Measurements from ENCODE around the gene NTF3.

NTF3 gene

GRCh38 chr12:5459051-5459782 is 27.3 kb downstream of the NTF3 start:
- no peak for DNase-seq (ENCODE audit: low read depth)

DNA sequence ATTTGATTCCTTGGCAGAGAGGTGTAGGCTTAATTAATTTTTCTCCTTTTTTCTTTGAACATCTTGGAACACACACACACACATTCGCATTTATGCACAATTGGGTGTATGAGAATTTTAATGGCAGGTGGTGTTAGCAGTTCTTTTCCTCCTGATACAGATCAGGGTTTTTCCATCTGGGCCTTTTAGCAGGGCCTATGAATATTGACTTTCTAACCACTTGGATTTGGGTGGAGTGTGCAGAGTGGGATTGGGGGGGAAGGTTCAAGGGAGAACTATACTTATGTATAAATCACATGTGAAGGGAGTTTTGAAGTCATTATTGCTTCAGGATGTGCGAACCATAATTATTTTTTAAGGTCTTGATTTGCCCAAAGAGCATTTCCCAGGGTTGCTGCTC is 28.9 kb downstream of the NTF3 start:
- DNase-seq (ENCODE audit: low read depth) = no peak

DNA sequence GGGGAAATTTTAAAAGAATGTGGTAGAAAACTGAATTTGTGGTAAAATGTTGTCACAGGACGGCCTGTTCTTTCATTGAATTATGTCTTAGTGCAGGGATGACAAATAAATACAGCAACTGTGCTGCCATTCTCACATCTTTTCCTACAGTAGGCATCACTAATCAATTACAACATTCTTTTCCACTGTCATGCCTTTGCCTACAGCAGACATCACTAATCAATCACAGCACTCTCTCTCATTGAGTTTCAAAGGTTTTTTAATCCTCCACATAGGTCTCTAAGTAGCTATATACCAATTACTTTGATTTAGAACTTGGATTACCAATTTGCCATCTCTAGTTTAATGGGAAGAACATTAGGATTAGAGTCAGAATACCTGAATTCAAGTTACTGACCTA is 30.1 kb downstream of the NTF3 start:
- DNase-seq (ENCODE audit: low read depth) = no peak

DNA sequence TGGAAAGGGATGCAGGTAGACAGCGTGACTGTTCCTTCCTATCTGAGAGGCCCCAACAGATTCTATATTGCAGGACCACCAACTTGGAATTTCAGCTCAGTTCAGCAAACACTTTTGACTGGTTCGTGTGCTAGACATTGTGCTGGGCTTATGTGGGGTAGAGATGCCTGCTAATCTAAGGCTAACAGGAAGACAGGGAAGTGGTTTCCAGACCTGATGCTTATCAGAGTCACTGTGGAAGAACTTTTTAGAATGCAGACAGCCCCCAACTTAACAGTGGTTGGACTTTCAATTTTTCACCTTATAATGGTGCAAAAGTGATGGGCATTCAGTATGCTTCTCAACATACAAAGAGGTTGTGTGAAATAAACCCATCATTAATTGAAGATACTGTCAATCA is 32.2 kb downstream of the NTF3 start:
- no peak for DNase-seq (ENCODE audit: low read depth)

GRCh38 chr12:5465384-5465783 is 33.5 kb downstream of the NTF3 start:
- no peak for DNase-seq (ENCODE audit: low read depth)

DNA sequence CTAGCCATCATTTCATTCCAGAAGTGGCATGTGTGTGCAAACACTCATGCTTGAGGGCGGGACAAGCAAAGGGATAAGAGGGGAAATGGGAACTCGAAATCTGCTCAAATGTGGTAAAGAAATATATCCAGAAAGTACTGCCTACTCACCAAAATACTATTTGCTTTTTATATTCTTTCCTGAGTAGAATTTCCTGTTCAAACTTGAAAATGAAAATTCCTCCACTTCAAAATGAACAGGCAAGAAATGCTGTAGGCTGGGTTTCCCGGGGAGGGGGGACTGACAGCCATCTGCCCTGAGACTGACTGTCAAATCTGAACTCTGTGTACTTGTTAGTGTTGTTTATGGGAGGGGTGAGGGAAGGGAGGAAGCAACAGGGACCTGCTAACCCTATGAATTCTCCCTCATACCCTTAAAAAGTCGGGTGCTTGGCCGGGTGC is 34.6 kb downstream of the NTF3 start:
- no peak for DNase-seq (ENCODE audit: low read depth)

DNA sequence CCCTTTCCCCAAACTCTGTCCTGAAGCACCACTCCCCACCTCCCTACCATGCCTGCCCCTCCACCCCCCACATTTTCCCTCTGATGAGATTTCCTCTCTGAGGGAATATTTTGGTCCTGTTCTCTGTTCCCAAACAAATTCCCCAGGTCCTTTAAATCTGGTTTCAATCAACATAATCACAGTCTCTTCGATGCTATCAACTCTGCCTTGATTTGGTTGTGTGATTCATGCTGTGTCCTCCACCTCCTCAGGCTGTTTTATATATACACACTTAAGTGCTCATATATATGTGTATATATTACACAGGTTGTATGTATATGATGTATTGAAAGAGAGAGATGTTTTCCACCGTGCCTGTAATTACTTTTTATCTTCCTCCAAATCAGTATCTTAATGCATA is 36.0 kb downstream of the NTF3 start:
- DNase-seq (ENCODE audit: low read depth) = no peak

DNA sequence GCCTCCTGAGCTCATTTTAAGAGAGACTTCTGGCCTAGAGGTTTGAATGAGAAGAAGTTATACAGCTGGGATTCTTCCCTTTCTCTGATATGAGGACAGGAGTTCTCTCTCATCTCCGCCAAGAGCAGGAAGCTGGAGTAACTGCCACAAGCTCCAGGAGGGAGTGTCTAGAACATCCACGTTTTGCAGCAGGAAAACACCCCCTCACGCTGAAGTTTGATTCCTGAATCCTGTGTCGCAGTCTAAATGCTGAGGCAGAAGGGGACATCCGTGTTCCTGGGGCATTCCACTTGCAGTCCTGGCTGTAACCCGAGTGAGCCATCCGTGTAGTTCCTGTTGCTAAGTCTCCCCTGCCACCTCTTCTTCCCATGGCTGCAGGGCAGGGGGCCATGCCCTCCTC is 38.3 kb downstream of the NTF3 start:
- no peak for DNase-seq (ENCODE audit: low read depth)

- DNase-seq (ENCODE audit: low read depth) = no peak
These were observed 38.8 kb downstream of the NTF3 start for GRCh38 chr12:5470703-5471102.

DNA sequence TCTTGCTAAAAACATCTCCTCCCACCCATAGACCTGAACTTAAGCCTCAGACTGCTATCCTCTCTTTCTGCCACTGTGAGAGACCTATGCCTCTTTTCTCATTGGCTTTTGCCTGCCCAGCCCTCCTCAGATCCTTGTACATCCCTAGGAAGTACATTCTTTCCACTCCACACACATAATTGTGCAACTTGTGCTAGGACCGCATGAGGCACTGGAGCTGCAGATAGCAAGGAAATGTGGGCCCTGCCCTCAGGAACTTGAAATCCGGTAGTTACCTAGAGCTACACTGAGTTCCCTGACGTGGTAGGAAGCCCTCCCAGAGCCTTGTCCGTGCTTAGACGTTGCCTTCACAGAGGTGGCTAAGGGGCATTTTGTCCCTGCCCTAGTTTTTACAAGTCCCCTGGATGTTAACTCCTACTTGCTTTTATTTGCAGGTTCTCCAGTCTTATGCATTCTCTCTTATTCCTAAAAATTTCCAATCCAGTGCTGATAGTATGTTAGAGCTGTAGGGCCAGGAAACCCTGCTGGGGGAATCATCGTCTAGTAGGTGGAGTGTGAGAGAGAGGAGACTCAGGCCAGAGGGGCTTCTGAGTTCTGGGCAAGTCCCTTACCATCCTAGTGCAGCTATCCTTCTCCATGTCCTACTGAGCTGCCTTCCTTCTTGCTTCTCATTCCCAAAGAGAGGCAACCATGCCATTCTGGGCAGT is 41.3 kb downstream of the NTF3 start:
- no peak for DNase-seq (ENCODE audit: low read depth)

GRCh38 chr12:5473783-5474116 is 41.8 kb downstream of the NTF3 start:
- no peak for DNase-seq (ENCODE audit: low read depth)

- no peak for DNase-seq (ENCODE audit: low read depth)
These were observed 44.4 kb downstream of the NTF3 start for GRCh38 chr12:5476356-5476755.

GRCh38 chr12:5478081-5478706 is 46.3 kb downstream of the NTF3 start:
- DNase-seq (ENCODE audit: low read depth) = no peak

DNA sequence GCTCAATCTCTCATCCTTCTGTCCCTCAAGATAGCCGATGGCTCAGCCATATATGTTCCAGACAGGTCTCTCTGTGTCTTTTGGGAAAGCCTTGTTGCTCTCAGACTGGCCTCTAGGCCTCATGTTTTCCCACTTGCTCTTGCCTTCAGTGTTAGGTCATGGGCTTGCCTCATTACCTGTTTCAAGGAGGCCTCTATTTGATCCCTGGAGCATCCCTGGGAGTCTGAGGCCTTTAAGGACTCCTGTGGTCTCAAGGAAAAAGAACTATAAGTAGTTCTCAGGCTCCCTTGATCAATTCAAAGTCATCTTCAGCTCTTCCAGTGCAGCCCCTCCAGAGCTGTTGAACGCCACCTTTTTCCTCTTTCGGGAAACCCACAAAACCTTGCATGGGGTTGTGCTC is 47.9 kb downstream of the NTF3 start:
- no peak for DNase-seq (ENCODE audit: low read depth)

DNA sequence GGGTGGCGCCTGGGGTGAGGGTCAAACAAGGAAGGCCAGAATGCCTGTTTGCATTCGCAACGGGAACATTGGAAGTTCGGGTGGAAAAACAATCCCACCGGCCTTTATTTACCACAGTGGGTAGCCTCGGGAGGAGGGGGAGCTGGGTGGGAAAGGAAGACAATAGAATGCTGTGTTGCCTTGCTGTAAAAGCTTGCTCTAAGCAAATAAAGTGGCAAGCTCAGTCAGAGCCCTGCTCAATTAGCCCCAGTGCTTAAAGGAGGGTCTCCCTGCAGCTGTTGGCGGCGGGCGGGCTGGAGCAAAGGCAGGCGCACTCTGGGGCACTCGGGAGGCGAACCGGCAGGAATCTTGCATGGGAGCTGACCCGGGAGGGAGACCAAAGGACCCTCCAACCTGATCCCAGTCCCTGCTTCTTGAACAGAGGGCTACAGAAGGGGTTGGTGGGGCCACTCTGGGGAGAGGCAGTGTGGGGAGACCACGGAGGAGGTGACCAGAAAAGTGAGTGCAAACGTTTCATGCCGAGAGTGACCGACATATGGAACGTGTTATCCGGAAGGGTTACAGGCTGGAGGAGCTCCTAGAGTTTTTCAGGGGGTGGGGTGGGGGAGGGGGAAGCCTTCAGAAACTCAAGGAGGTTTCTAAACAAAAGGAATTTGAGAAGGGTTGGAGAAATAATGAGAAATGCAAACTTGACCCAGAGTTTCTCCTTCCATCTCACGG is 48.5 kb downstream of the NTF3 start:
- DNase-seq (ENCODE audit: low read depth) = no peak

- DNase-seq (ENCODE audit: low read depth) = no peak
These were observed 49.0 kb downstream of the NTF3 start for GRCh38 chr12:5480938-5481303.

GRCh38 chr12:5481645-5482044 is 49.7 kb downstream of the NTF3 start:
- no peak for DNase-seq (ENCODE audit: low read depth)

DNA sequence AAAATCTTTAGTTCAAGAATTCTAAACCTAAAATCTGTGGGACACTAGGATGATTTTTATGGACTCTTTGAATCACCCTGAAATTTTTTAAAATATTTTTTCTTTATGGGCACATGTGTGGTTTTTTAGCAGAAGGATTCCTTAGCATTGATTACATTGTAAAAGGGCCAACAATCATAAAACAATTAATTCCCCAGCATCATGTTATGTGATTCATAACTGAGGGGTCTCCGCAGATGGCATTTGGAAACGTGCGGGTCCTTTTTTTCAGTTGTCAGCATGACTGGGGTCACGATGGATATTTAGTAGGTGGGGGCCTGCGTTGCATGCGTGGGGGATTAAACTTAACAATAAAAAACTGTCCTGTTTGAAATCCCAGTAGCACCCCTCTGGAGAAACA is 52.5 kb downstream of the NTF3 start:
- no peak for DNase-seq (ENCODE audit: low read depth)

DNA sequence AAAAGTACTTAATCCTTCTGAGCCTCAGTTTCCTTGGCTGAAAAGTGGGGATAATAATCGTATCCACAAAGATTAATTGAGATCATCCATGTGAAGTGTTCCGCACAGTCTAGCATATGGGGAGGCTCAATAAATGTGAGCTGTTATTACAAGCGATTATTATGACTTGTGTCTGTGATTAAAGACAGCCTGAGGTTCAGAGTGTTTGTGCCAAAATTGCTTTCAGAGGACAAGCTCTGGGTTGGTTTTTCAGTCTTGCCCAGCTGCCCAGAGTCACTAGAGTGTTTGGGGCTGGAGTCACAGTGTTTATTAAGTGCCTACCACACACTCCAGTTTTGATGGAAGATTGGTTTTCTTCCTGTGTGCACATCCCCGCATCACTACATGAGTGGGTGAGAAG is 53.5 kb downstream of the NTF3 start:
- DNase-seq (ENCODE audit: low read depth) = no peak

- DNase-seq (ENCODE audit: low read depth) = no peak
These were observed 55.2 kb downstream of the NTF3 start for GRCh38 chr12:5487076-5487475.

DNA sequence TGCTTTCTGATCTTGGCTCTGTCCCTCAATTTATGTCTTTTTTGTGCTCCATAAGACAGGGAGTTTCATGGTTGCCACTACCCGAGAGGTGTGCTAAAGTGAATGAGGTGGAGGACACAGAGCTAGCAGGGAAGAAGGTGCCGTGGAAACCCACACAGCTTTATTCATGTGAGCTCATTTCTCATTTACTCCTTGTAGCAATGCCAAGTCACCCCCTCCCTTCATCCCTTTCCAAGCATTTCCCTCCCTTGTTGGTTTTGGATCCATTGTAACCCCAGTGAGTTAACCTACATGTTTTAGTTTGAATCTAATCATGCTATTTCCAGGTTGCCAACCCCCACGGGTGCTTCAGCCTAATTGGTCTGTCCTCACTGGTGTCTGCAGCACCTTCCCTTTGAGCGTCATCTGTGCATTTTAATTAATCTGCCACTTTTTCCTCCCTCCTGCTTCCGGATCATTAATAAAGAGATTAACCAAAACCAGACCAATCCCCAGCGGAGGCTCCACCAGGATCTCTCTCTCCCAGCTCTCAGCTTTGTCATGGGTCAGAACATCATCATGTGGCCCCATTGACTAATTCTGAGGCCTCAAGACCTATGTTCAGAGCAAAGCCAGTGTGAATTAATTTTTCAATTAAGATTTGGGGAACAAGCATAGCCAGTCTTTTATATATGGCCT is 56.2 kb downstream of the NTF3 start:
- DNase-seq (ENCODE audit: low read depth) = no peak

GRCh38 chr12:5488626-5488955 is 56.7 kb downstream of the NTF3 start:
- DNase-seq (ENCODE audit: low read depth) = no peak

DNA sequence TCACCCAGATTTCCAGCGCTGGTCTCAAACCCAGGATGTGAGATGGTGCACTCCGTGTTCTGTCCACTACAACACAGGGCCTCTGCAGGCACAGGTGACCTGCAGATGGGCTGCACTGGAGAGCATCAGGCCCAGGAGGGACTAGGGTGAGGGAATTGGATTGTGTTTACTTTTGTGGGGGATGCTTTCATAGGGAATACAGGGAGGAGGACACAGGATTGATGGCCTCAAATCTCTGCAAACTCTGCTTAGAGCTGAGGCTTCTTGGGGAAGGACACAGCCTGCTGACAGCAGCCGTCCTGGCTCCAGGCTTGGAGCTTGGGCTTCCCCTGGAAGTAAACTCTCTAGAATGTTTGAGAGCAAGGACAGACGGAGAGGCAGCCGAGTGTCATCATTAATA is 57.1 kb downstream of the NTF3 start:
- no peak for DNase-seq (ENCODE audit: low read depth)

Measured in activated T-cell treated with anti-CD3 and anti-CD28 coated beads for 1 hour (primary cell).